ENCODE data around the gene INAFM1.
A peak's percentile ranks its signal among the peaks of the same experiment; 100 is the strongest.
"Not testable (repeated sequence)": the region's sequence is repeated elsewhere in the genome, so short reads cannot be mapped to it uniquely, and the experiment has no call there.

The INAFM1 gene

DNA sequence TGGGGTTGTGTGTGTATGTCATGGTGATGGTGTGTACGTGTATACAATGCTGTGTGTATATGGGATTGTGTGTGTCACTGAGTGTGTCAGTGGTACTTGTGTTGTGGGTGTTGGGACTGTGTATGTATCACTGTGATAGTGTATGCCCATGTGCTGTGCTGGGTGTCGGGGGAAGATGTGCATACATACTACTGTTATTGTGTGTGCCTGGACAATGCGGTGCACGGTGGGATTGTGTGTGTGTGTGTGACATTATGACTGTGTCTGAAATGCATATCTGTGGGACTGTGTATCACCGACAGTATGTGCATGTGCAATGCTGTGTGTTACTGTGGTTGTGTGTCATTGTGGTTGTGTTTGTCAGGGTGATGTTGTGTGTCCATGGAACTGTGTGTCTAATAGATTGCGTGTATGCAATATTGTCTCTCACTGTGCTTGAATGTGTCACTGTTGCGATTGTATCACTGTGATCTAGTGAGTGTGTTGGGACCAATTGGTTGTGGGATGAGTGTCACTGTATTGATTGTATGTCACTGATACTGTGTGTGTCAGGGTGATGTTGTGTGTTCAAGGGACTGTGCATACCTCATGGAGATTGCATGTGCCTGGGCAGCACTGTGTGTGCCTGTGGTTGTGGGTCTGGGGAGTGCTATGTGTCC is 32.6 kb upstream of the INAFM1 start:
- no peak overlapping the region for H3K4me3 ChIP-seq (ENCODE audit: low read depth, low read length)
- no peak for TF ChIP-seq CTCF (IDR thresholded peaks at IDR 0.05; ENCODE audit: low read depth, low read length)
- in situ Hi-C loops (cut with HindIII; ENCODE audit: low sequenced_read_pairs): no loop called here
- DNase-seq (ENCODE audit: low read depth, low spot score): no peak

DNA sequence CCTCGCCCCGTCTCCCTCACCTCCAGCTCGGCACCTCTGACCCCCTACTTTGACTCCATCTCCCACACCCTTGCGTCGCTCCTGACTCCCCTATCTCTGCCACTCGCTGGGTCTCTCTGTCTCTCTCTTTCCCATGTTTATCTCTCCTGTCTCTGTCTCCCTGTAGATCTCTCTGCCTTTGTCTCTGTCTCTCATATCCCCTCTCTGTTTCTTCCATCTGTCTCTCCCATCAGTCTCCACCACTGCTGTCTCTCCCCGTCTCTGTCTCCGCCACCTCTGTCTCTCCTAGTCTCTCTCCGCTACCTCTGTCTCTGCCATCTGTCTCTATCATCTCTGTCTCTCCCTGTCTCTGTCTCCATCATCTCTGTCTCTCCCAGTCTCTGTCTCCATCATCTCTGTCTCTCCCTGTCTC is 31.3 kb upstream of the INAFM1 start:
- no peak for TF ChIP-seq CTCF (IDR thresholded peaks at IDR 0.05; ENCODE audit: low read depth, low read length)
- DNase-seq (ENCODE audit: low read depth, low spot score): no peak
- peak overlapping the region; percentile 48 for H3K4me3 ChIP-seq (ENCODE audit: low read depth, low read length)
- in situ Hi-C loops (cut with HindIII; ENCODE audit: low sequenced_read_pairs): no loop called here

DNA sequence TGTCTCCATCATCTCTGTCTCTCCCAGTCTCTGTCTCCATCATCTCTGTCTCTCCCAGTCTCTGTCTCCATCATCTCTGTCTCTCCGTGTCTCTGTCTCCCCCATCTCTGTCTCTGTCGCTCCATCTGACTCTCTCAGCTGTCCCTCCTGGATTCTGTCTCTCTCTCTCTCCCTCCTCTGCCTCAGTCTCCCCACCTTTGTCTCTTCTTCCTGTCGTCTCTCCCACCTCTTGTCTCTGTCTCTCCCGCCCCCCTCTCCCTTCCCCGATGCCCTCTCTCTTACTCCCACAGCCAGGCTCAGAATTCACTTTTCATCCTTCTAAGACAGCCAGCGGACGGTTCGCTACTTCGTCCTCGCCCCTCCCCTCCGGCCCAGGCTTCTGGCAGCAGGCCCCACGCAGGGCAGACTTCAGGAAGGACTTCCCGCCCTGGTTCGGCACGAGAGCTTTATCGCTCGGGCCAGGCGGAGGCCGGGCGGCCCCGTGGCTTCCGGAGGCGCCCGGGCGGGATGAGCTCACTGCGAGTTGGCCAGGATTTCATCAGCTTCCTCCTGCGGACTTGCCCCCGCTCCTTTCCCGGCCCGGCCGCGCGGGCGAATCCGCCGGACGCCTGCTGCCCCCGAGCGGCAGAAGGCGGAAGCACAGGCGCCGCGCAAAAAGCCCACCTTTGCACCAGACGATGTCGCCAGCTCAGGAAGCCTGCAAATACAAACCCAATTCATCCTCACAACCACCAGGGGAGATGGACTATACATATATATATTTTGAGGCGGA is 30.7 kb upstream of the INAFM1 start:
- in situ Hi-C loops (cut with HindIII; ENCODE audit: low sequenced_read_pairs): no loop called here
- peak overlapping the region; percentile 48 for H3K4me3 ChIP-seq (ENCODE audit: low read depth, low read length)
- TF ChIP-seq CTCF (IDR thresholded peaks at IDR 0.05; ENCODE audit: low read depth, low read length): peak; percentile 86
- peak; percentile 98 for DNase-seq (ENCODE audit: low read depth, low spot score)

- no peak overlapping the region for H3K4me3 ChIP-seq (ENCODE audit: low read depth, low read length)
- DNase-seq (ENCODE audit: low read depth, low spot score): peak; percentile 83
- in situ Hi-C loops (cut with HindIII; ENCODE audit: low sequenced_read_pairs): no loop called here
- TF ChIP-seq CTCF (IDR thresholded peaks at IDR 0.05; ENCODE audit: low read depth, low read length): peak; percentile 92
Measured at GRCh38 chr19:47247308-47247990, 27.2 kb upstream of the INAFM1 start.

- in situ Hi-C loops (cut with HindIII; ENCODE audit: low sequenced_read_pairs); H3K4me3 ChIP-seq (ENCODE audit: low read depth, low read length); DNase-seq (ENCODE audit: low read depth, low spot score): not testable (repeated sequence)
Measured at GRCh38 chr19:47253016-47253415, 21.7 kb upstream of the INAFM1 start.

GRCh38 chr19:47253467-47253881 is 21.2 kb upstream of the INAFM1 start:
- peak; percentile 84 for DNase-seq (ENCODE audit: low read depth, low spot score)
- no peak for TF ChIP-seq CTCF (IDR thresholded peaks at IDR 0.05; ENCODE audit: low read depth, low read length)
- H3K4me3 ChIP-seq (ENCODE audit: low read depth, low read length): no peak overlapping the region
- in situ Hi-C loops (cut with HindIII; ENCODE audit: low sequenced_read_pairs): no loop called here

DNA sequence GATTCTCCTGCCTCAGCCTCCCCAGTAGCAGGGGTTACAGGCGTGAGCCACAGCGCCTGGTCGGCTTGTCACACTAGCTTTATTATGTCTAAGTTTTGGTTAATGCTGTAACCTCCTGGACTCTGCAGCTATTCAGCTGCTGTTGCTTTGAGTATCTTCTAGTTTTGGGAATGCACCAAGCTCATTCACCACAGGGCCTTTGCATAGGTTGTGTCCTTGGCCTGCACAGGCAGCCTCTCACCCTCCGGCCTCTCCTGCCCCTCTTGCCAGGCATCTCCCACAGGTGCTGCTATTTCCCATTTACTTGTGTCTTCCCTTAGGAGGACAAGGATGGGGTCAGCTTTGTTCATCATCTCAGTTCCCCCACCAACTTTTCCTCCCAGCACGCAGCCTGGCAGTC is 20.7 kb upstream of the INAFM1 start:
- no peak for TF ChIP-seq CTCF (IDR thresholded peaks at IDR 0.05; ENCODE audit: low read depth, low read length)
- no peak overlapping the region for H3K4me3 ChIP-seq (ENCODE audit: low read depth, low read length)
- DNase-seq (ENCODE audit: low read depth, low spot score): no peak
- in situ Hi-C loops (cut with HindIII; ENCODE audit: low sequenced_read_pairs): no loop called here

Measured in astrocyte of the spinal cord (primary cell).